Embryonic facial prominence (tissue), 1 donor: ENCODE measurements around the gene TMPRSS2.

Source experiments
- DNase-seq: peaks from one replicate; pipeline ENCODE4 v3.0.0-alpha.2; 2016; ENCODE audit errors: extremely low spot score

Gene TMPRSS2

DNA sequence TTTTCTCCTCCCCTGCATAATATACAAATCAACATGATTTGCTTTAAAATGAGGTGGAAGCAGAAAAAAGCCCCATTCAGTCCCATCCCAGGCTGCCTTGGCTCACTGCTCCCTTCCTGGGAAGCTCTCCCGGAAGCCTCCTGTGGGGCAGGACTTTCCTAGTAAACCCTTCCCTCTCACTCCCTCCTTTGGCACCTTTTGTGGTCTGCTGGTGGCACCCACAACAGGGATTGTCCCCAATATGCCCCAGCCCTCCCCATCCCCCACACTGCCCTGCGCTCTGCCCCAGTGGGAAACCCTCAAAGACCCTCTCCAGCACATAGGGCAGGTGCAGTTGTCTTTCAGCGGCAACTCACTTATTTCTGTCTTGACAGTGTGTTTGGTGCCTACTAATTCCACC is 1.8 kb upstream of the TMPRSS2 start:
- no peak for DNase-seq

GRCh38 chr21:41509145-41509496 is 1.2 kb upstream of the TMPRSS2 start:
- DNase-seq = no peak

GRCh38 chr21:41508415-41509144 is 622 bp upstream of the TMPRSS2 start:
- DNase-seq = no peak

- no peak for DNase-seq
Observed at GRCh38 chr21:41506611-41507520, 1.1 kb downstream of the TMPRSS2 start.

DNA sequence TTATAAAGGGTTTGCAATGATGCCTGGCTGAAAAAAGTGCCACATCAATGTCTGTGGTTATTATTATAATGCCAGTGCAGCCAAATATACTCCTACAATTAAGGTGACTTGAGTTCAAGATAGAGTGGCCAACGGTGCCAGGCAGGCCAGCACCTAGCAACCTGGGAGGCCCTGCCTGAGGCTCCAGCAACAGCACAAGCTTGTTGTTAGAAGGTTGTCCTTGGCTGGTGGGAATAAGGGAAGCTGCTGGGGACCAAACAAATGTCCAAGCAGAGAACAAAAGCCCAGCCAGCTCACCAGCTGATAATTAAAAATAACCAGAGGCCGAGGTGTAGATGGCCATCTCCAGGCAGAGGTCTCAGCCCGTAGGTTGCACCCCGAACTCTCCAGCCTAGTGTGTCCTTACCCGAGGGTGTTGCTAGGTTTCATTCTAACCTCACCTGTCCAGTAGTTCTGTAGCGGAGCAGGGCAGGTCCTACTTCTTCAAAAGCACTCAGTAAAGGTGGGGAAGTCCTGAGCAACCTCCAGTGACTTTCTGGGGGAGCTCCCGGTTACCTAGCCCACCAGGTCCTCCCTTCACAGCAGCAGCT is 1.9 kb downstream of the TMPRSS2 start:
- DNase-seq = no peak

DNA sequence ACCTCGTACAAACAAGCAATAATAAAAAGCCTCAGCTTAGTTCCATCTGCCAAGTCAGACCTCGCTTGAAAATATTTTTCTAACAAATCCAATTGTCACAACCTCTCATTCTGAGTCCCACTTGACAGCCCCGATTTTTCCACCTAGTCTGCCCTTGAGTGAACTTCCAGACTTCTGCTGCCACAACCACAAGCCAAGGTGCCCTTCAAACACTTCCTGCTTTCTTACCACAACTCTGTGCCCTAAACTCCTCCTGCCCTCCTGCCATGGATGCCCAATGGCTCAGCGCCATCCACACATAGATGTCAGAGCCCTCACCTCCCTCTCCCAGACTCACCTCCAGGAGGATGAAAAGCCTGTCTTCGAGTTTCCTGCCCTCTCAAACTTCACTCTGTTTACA is 3.9 kb downstream of the TMPRSS2 start:
- DNase-seq = no peak

DNA sequence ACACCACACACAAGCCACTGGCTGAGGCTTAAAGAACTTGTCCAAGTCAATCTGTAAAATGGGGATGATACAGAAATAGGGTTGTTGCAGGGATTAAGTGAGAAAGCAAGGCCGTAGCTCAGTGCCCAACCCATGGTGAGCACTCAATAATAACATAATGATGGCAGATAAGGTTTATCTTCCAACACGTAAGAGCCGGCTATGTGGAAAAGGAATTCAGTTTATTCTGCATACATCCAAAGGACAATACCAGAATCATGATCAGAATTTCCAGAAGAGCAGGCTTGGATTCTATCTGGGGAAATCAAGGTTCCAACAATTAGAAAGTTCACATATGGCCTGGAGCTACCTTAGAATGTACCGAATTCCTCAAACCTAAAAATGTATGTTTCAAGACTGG is 4.6 kb downstream of the TMPRSS2 start:
- DNase-seq = no peak

DNA sequence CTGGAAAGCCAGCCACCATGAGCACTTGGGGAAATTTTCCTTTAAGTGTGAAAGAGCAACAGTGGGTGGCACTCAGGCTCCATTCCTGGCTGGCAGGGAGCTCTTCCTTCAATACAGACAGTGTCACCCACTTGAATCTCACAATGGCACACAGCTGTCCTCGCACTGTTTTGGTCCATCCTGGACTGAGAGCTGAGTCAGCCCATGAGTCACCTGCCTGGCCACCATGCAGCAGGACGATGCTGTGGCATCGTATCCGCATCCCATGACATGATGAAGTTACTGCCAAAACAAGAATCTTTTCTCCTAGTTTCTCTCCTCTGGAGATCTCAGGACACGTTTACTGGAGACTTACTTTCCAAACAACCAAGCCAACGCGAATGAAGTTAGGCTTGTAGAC is 6.0 kb downstream of the TMPRSS2 start:
- DNase-seq = no peak

DNA sequence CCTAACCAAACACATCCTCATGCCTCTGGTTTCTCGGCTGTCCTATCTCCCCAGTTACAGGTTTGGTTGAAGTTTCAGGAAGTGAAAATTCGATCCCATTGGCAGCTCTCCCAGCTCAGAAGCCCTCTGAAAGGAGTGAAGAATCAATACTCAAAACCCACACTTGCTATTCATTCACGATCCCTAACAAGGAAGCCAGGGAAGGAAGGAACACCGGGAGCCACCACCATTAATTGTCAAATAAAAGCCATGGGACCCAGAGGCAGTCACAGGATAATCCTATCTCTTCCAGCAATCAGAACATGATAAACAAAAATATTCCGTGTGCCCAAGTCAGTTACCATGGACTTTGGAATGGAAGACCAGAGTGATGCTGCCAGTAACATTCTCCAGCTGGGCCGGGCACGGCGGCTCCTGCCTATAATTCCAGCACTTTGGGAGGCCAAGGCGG is 7.0 kb downstream of the TMPRSS2 start:
- no peak for DNase-seq

GRCh38 chr21:41500363-41500762 is 7.6 kb downstream of the TMPRSS2 start:
- DNase-seq = no peak

DNA sequence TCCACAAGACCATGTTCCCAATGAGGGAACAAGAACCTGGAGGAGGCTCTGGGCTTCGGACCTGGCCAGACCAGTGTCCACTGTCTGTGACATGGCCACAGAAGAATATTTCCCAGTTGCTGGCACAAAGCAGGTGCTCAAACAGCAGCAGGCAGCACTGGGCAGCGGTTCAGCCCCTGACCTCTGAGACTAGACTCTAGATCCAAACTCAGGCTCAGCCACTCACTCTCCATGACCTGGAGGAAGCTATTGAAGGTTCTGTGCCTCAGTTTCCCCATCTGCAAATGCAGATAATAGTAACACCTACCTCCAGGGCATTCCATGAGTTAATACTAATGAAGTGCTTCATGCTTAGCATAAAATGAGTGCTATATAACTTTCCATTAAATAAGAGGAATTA is 8.0 kb downstream of the TMPRSS2 start:
- DNase-seq = no peak

GRCh38 chr21:41497788-41498187 is 10.2 kb downstream of the TMPRSS2 start:
- DNase-seq = no peak

GRCh38 chr21:41497008-41497407 is 10.9 kb downstream of the TMPRSS2 start:
- DNase-seq = no peak

DNA sequence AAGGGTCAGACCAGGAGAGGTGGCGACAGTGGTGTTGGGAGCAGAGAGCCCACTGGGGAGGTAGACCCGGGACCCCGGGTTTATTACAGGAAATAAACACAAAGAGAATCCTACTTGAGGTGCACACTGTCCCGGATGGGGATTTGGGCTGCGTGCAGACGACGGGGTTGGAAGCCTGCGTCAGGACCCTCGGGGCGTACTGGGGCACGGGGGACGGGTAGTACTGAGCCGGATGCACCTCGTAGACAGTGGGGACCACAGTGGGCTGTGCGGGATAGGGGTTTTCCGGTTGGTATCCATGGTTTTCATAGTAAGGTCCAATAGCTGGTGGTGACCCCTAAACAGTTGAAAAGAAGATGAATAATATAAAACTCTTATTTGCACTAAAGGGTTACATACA is 13.7 kb downstream of the TMPRSS2 start:
- no peak for DNase-seq

DNA sequence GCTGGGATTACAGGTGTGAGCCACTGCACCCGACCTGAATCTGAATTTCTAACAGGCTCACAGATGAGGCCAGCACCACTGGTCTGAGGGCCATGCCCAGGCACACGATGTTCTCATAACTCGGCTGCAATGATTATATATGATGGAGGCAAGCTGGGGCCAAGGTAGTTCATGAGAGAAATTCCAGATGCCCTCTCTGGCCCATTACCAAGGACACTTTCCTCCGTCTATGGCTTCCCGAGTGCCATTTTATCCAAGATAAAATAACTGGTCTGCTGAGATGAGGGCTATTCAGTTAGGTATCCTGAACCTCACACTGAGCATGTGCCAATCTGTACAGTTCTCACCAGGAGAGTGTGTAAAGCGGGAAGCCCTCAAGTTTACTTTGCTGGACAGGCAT is 16.5 kb downstream of the TMPRSS2 start:
- no peak for DNase-seq

- no peak for DNase-seq
Observed at GRCh38 chr21:41490330-41490729, 17.6 kb downstream of the TMPRSS2 start.

- DNase-seq = no peak
Observed at GRCh38 chr21:41489329-41489728, 18.6 kb downstream of the TMPRSS2 start.

DNA sequence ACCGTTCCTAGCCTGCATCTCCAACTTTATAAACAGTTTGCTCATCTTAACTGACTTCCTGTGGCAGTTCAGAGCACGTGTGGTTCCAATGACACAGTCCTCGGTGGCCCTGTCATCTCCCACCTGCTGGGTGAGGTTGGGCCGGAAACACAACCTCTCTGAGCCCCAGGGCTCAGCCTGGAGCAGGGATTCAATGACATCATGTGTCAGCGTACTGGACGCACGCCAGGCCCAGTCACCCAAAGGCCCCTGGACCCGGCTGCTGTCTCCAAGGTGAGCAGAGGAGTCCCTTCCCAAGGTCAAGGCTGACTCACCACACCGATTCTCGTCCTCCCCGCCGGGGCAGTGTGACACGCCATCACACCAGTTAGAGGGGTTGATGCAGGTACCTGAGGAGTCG is 19.9 kb downstream of the TMPRSS2 start:
- DNase-seq = no peak

- DNase-seq = no peak
Observed at GRCh38 chr21:41487082-41487481, 20.9 kb downstream of the TMPRSS2 start.

DNA sequence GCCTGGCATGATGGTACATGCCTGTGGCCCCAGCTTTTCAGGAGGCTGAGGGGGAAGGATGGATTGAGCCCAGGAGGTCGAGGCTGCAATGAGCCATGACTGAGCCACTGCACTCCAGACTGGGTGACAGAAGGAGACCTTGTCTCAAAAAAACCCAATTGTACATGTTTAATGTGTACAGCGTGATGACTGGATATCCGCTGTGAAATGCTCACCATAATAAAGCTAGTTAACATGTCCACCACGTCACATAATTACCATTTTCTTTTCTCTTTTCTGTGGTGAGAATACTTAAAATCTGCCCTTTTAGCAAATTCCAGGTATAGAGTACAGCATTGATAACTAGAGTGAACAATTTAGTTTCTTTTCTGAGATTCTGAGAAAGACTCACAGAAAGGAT is 24.0 kb downstream of the TMPRSS2 start:
- no peak for DNase-seq

- DNase-seq = no peak
Observed at GRCh38 chr21:41483415-41483814, 24.5 kb downstream of the TMPRSS2 start.

GRCh38 chr21:41482980-41483379 is 25.0 kb downstream of the TMPRSS2 start:
- DNase-seq = no peak

DNA sequence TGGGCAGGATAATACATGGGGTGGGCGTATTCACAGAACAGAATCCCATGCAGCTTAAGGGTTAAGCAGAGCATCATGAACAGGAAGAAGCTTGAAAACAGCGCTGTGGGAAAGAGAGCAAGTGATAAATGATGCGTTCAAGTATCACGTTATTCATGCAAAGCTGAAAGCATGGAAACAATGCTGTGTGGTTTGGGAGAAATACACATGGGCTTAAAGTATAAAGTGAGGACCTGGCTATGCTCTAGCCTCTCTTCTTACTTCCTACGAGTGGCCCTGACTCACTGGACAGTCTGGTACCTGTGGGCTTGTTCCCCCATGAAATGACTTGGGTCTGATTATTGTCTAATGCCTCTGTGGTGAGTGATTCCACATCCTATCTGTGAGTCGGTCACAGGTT is 25.7 kb downstream of the TMPRSS2 start:
- DNase-seq = no peak
